ENCODE measurements around the gene SEL1L3.

Gene SEL1L3

DNA sequence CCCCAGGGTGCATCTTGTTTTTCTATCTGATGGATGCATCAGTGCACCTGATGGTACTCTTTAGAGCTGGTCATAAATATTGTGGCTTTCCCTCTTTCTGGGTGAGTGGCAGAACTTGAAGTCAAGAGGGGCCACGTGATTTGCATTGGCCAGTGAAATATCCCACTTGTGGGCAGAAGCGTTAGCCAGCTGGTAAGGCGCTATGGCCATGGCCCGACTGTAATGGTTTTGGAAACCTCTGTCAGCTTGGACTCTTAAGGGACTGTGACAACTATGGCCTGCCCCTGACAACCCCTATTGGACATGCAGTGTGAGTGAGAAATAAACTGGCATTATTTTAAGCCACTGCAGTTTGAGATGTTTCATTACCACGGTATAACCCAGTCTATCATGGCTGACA, 72.8 kb downstream of the SEL1L3 start:
- DNase-seq (ENCODE audit: low read depth): no peak

DNA sequence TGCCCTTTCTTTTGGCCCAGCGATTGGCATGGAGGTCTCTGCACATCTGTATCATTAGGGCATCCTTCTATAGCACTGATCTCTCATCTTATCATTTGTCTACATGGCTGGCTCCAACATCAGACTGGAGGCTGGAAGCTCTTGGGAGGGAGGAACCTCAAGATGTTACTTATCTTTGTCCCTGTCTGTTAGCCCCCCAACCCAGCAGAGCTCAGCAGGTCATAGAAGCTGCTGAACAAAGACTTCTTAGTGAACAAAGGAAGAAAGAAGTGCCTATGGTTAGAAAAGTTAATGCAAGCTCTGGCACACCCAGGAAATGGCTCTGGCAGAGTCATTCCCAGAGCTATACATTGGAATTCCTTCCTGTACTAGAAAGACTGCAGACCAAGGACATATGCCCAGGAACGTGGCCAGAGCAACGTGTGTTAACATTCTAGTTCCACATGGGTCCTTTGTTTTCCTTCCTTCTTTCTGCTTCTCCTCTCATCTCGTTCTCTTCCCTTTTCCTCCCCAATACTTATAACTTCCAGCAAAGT, 74.0 kb downstream of the SEL1L3 start:
- DNase-seq (ENCODE audit: low read depth): no peak

DNA sequence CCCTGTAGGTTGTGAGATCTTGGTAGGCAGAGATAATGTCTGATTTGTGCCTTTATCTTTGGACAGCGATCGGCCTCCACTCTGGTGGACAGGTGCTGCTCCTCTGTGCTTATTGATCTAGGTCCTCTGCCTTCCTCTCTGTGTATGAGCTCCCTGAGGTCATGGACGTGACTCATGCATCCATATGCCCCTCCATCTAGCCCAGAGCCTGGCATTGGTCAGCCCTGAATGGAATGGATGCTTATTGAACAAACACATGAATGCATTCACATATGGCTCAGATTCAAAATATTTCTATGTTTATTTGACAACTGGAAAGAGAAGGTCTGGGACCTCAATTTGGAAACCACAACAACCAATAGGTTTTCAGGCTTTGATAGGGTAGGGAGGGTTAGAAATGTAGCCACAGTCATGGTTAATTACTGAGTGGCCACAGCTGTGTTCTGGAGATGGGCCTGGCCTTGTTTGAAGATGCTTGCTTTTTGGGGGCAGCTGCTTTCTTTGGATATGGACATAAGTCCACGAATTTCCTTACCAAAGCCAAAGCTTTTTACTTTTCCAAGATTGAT, 76.2 kb downstream of the SEL1L3 start:
- DNase-seq (ENCODE audit: low read depth): no peak

DNA sequence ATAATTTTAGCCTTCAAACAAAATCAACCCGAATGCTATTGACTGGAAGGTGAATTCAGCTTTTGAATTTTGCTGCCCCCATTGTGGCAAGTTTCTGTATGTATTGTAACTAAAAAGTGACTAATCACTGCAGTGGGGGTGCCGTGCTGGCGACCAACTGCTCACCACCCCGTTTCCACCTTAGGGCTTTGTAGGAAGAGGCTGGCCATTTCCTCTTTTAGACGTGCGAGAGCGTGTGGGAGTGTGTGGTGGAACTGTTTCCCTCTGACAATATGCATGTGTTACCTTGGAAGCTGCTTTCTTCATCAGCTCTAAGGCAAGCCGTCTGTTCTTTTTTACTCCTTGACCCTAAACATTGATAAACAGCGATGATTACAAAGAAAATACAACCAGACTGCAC, 78.8 kb downstream of the SEL1L3 start:
- DNase-seq (ENCODE audit: low read depth): no peak

- no peak for DNase-seq (ENCODE audit: low read depth)
Observed at GRCh38 chr4:25783126-25783525, 79.7 kb downstream of the SEL1L3 start.

DNA sequence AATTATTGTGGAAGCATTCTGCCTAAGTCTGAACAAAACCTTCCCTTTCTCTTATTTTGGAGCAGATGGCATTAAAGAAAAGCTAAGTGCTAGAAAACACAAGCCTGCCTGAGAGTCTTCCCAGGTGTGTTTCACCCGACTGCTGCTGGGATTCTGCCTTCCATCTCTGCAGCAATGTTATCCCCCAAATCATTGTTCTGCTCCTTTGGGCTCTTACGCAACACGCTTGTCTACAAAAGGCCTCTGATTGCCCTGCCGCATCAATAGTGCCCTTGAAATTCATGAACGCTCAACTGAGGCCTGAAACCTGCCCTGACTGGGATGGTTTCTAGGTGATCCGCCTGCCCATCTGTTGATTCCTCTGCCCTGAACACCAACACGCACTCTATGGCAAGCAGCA, 80.3 kb downstream of the SEL1L3 start:
- DNase-seq (ENCODE audit: low read depth): no peak

- no peak for DNase-seq (ENCODE audit: low read depth)
Observed at GRCh38 chr4:25779021-25779420, 83.8 kb downstream of the SEL1L3 start.

DNA sequence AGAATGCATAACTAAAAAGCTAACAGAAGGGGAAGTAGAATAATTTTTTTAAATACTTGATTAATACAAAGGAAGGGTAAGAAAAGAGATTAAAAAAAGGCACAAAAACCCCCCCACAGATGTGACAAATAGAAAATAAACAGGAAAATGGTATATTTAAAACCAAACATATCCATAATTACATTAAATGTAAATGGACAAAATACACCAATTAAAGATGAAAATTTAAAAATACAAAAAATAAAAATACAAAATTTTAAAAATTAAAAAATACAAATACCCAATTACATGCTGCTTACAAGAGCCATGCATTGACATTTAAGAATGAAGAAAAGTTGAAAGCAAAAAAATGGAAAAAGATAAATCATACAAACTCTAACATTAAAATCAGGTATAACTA, 86.0 kb downstream of the SEL1L3 start:
- DNase-seq (ENCODE audit: low read depth): no peak

DNA sequence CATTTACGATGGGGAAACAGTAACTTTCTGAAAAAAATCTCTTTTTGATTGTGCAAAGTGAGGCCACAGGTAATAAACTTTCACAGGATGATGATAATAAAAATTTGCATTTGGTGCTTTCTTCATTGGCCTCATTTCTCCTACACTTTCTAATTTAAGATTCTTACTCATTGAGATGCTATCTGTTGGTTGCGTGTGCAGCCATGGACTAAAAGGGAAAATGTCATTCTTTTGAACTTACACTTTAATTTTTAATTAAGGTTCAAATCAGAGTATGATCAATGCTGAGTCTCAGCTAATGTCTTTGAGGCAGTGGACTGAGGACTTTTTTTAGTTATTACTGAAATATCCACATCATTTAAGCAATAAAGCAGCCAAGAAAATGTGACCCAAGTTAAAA, 87.6 kb downstream of the SEL1L3 start:
- DNase-seq (ENCODE audit: low read depth): no peak

DNA sequence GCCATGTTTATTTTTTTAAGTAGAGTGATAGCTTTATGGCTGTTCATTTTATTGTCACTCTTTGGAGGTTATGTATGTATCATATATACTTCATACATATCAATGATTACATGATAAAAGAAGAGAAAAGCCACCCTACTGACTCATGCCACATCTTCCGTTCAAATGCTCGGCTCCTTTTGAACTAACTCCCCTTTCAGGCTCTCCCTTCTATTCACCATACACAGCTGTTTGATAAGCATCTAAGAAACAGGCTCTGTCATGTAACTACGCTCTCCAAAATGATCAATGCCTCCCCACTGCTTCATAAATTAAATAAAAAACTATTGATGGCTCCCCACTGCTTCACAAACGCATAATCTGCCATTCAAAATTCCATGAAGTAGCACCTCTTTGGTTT, 89.4 kb downstream of the SEL1L3 start:
- DNase-seq (ENCODE audit: low read depth): no peak

- no peak for DNase-seq (ENCODE audit: low read depth)
Observed at GRCh38 chr4:25771672-25772071, 91.1 kb downstream of the SEL1L3 start.

DNA sequence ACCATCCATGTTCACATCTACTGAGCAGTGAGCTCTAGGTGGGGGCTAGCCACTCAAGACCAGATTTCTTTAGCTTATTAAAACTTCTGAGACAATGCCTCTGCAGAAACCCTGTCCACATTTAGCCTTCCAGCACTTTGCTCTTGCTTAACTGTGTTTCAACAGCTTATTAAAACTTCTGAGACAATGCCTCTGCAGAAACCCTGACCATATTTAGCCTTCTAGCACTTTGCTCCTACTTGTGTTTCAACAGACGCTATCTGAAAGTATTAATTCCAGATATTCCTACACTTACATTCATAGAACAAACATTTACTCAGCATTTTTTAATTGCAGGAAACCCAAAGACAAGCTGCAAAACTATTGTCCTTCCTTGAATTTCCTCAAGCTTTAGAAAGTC, 91.9 kb downstream of the SEL1L3 start:
- DNase-seq (ENCODE audit: low read depth): no peak

DNA sequence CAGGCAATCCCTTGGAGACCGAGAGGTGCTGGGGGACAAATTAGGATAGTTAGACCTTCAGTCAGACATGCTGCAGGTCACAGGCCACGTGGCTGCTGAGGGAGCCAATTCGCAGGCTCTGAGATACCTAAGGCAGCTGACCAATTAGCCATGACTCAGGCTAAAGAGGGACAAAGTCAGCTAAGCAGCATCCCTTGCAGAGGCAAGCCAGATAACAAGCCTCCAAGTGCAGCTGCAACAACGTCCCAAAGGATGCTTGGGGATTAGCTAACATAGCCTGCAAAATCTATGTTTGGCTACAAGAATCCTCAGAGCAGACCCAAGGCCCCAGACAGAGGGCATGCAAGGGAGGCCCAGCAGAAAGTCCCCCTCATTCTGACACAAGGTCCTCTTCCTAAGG, 93.5 kb downstream of the SEL1L3 start:
- no peak for DNase-seq (ENCODE audit: low read depth)

DNA sequence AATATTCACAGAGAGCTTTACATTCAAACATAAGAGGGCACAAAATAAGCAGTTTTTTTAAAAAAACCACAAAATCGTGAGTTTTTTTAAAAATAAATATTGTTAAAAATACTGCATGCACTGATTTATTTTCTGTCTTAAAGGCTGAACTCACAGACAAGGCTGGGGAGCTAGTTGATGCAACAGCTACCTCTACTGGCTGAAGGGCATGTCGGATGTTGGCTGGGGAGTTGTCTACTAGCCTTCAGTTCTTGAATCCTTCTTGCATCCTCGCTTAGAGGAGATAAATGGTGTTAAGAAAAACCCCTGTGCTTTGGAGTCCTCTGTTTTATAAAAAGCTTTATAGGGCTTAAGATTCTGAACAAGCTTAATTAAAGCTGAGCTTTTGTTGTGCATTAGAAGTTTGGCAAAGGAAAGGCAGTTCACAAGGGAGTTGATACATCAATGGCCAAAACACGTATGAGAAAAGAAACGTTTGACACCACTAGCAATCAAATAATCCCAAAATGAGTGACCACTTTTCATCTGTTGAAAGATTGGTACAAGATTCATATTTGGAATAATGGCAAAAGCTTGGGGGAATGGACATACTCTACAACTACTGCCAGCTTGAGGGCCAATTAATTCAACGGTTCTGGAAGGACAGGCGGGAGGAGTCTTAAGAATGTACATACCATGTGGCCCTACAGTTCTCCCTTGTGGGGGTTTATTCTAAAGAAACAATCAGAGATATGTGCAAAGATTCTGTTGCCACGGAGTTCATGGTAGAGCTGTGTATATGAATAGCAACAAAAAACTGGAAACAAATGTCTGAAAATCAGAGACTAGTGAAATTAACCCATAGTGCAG, 94.7 kb downstream of the SEL1L3 start:
- DNase-seq (ENCODE audit: low read depth): peak; percentile 50

DNA sequence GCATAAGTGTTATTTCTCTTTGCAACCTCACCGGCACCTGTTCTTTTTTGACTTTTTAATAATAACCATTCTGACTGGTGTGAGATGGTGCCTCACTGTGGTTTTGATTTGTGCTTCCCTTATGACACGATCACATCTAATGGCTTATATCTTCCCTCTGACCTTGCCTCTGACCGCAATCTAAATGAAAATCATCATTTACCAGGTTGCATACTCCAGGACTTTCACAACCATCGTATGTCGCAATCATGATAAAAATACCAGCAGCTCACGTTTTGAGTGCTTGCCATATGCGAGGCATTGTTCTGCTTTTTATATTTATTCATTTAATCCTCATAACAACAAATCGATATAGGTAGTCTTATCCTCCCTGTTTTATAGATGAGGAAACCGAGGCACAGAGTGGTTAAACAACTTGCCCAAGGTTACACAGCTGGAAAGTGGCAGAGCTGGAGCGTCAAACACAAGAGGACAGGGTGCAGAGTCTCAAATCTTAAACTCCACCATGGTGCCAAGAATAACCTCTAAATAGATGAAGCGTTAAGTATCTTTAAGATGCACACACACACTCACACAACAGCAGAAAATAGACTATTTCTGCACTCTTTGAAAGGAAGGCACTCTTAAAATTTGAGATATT, 102.2 kb downstream of the SEL1L3 start:
- no peak for DNase-seq (ENCODE audit: low read depth)

- no peak for DNase-seq (ENCODE audit: low read depth)
Observed at GRCh38 chr4:25760048-25760447, 102.7 kb downstream of the SEL1L3 start.

- no peak for DNase-seq (ENCODE audit: low read depth)
Observed at GRCh38 chr4:25759101-25759500, 103.7 kb downstream of the SEL1L3 start.

DNA sequence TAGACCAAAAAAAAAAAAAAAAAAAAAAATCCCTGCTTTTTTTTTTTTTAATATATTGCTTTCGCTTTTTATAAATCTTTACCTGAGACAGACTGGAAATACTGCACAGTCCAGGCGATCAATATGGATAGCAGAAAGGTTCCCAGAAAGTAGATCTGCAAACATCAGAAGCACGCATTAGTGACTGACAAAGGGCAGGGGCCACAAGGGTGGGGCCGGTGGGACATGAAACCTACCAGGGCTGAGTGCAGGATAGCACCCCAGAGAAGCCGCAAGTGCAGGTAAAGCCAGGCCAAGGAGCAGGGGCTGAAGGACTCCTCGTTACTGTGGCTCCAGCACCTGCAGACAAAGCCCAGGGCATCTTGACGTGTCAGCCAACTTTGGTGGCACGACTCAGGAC, 105.3 kb downstream of the SEL1L3 start:
- DNase-seq (ENCODE audit: low read depth): no peak

GRCh38 chr4:25756503-25756902, 106.3 kb downstream of the SEL1L3 start:
- DNase-seq (ENCODE audit: low read depth): no peak

DNA sequence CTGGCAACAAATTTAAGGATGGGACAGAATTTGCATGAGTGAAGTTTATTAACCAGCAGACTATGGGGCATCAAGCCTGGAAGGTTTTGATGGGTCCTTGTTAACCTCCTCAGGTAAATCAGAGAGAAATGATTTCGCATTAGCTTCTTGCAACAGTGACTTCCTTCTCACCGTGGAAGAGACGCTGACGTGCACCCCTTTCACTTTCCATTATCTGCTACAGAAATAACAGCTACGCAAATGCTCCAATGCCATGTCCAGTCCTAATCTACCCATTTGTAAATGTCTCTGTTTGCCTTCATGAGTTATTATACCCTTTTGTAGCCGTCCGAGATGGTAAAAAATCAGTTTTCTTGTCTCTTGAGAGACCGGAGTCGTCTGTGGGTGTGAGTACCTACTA, 106.9 kb downstream of the SEL1L3 start:
- DNase-seq (ENCODE audit: low read depth): no peak

DNA sequence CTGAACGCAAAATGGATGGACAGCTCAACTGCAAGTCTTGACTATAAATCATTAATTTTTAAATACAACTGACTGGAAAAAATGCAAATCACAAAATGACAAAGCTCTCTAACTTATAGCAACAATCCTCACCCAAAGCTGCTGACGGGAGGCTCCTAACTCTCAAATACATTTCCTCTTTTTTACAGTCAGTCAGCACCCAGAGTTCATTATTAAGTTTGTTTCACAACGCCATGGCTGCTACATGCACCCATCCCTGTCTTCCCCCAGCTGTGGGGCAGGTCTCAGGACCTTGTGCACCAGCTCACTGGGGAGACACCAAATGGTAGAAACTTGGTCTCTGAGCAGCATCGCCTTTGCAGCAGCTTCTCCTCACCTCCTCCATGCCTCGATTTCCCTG, 109.5 kb downstream of the SEL1L3 start:
- DNase-seq (ENCODE audit: low read depth): no peak

GRCh38 chr4:25750874-25751273, 111.9 kb downstream of the SEL1L3 start:
- no peak for DNase-seq (ENCODE audit: low read depth)

- no peak for DNase-seq (ENCODE audit: low read depth)
Observed at GRCh38 chr4:25749150-25749794, 113.5 kb downstream of the SEL1L3 start.

Data from fibroblast of gingiva (primary cell).